HG03469 (cell line): ENCODE results near the gene PSMB11.
"Not testable (repeated sequence)": the region's sequence is repeated elsewhere in the genome, so short reads cannot be mapped to it uniquely, and the experiment has no call there.

Experiments used
- ATAC-seq: cut with Tn5 transposase; IDR thresholded peaks from one replicate; pipeline ENCODE4 v1.9.1; 2021; ENCODE audit warnings: mild to moderate bottlenecking, moderate library complexity, moderate number of reproducible peaks; ENCODE audit not compliant: unreplicated experiment

Gene PSMB11

GRCh38 chr14:23042162-23042965 lies at the start of gene PSMB11:
Gene PSMB11 (plus strand): TSS chr14:23042212. CDS start chr14:23042226, 14 bp downstream.
- ATAC-seq, result no peak

GRCh38 chr14:22993517-22993916 lies 48.5 kb upstream of the PSMB11 start:
- ATAC-seq, result no peak

- ATAC-seq, result no peak
Measured at GRCh38 chr14:22994762-22995275, 47.2 kb upstream of the PSMB11 start.

- no peak for ATAC-seq
Measured at GRCh38 chr14:22995889-22996625, 46.0 kb upstream of the PSMB11 start.

- no peak for ATAC-seq
Measured at GRCh38 chr14:22996768-22997654, 45.0 kb upstream of the PSMB11 start.

GRCh38 chr14:22997676-22998323 lies 44.2 kb upstream of the PSMB11 start:
- no peak for ATAC-seq

GRCh38 chr14:22998329-22999012 lies 43.5 kb upstream of the PSMB11 start:
- no peak for ATAC-seq

GRCh38 chr14:23000860-23001259 lies 41.2 kb upstream of the PSMB11 start:
- no peak for ATAC-seq

GRCh38 chr14:23002592-23002991 lies 39.4 kb upstream of the PSMB11 start:
- ATAC-seq, result no peak

GRCh38 chr14:23004274-23004673 lies 37.7 kb upstream of the PSMB11 start:
- not testable (repeated sequence) for ATAC-seq

- ATAC-seq, result no peak
Measured at GRCh38 chr14:23005451-23006187, 36.4 kb upstream of the PSMB11 start.

- no peak for ATAC-seq
Measured at GRCh38 chr14:23006188-23006534, 35.9 kb upstream of the PSMB11 start.

- ATAC-seq, result peak; percentile 85
Measured at GRCh38 chr14:23006544-23007419, 35.2 kb upstream of the PSMB11 start.

GRCh38 chr14:23008831-23009230 lies 33.2 kb upstream of the PSMB11 start:
- ATAC-seq, result no peak

- ATAC-seq, result no peak
Measured at GRCh38 chr14:23009483-23009938, 32.5 kb upstream of the PSMB11 start.

- no peak for ATAC-seq
Measured at GRCh38 chr14:23009939-23010726, 31.9 kb upstream of the PSMB11 start, which contains the start of gene C14orf93. Gene C14orf93 (minus strand): TSS chr14:23010143. CDS start chr14:22999023, 11,120 bp downstream.

- no peak for ATAC-seq
Measured at GRCh38 chr14:23013054-23013748, 28.8 kb upstream of the PSMB11 start.
